ENCODE measurements around the gene TXNL4B. TPM values are rescaled to one million over a fixed set of nuclear protein-coding genes. Genes with fewer than 3 reads are reported as not detected.

The TXNL4B gene
- total and polyA plus RNA-seq, 2 donors from 2014 or later, result 11.9 to 16.1 TPM

- DNase-seq (no peak), FAIRE-seq (no peak)
- Histone ChIP-seq H3K27me3 (ENCODE audit: control insufficient read depth, insufficient read depth, low read length) (no peaks in the 10 kb centered on the region), H3K9ac (ENCODE audit: low read length in 3 of 3) (no peak overlapping the region), H3K27ac (ENCODE audit: low read depth in 2 of 2, low read length in 2 of 2) (no peak overlapping the region), H3K36me3 (ENCODE audit: control insufficient read depth in 2 of 3, insufficient read depth in 3 of 3, low read length in 3 of 3) (no peaks in the 10 kb centered on the region), H3K4me1 (ENCODE audit: control insufficient read depth in 2 of 3, insufficient read depth in 2 of 3, low read depth in 1 of 3, low read length in 3 of 3) (no peaks in the 10 kb centered on the region), H3K9me3 (ENCODE audit: control insufficient read depth in 2 of 3, insufficient read depth in 1 of 3, low read length in 3 of 3) (no peaks in the 10 kb centered on the region), H3K4me3 (ENCODE audit: low read length in 3 of 3) (no peak overlapping the region)
- intact Hi-C loops (cut with DNase I), result no loop called here
- TF ChIP-seq CTCF (IDR thresholded peaks at IDR 0.05; ENCODE audit: borderline replicate concordance, extremely low read depth, insufficient read depth), result no peak
Measured at GRCh38 chr16:72132726-72133125, 39.3 kb upstream of the TXNL4B start.

- H3K9ac ChIP-seq (ENCODE audit: low read length in 3 of 3), result no peak overlapping the region
- no peaks in the 10 kb centered on the region for H3K27me3 ChIP-seq (ENCODE audit: control insufficient read depth, insufficient read depth, low read length)
- DNase-seq, result peak in 1 of 5 donors; percentile 10
- no peak overlapping the region for H3K27ac ChIP-seq (ENCODE audit: low read depth in 2 of 2, low read length in 2 of 2)
- H3K4me3 ChIP-seq (ENCODE audit: low read length in 3 of 3), result no peak overlapping the region
- no peaks in the 10 kb centered on the region for H3K36me3 ChIP-seq (ENCODE audit: control insufficient read depth in 2 of 3, insufficient read depth in 3 of 3, low read length in 3 of 3)
- intact Hi-C loops (cut with DNase I), result no loop called here
- no peaks in the 10 kb centered on the region for H3K9me3 ChIP-seq (ENCODE audit: control insufficient read depth in 2 of 3, insufficient read depth in 1 of 3, low read length in 3 of 3)
- no peaks in the 10 kb centered on the region for H3K4me1 ChIP-seq (ENCODE audit: control insufficient read depth in 2 of 3, insufficient read depth in 2 of 3, low read depth in 1 of 3, low read length in 3 of 3)
- TF ChIP-seq CTCF (IDR thresholded peaks at IDR 0.05; ENCODE audit: borderline replicate concordance, extremely low read depth, insufficient read depth), result no peak
- FAIRE-seq, result no peak
Measured at GRCh38 chr16:72131036-72131435, 37.6 kb upstream of the TXNL4B start.

- intact Hi-C loops (cut with DNase I), result no loop called here
- TF ChIP-seq CTCF (IDR thresholded peaks at IDR 0.05; ENCODE audit: borderline replicate concordance, extremely low read depth, insufficient read depth), result no peak
- FAIRE-seq, result no peak
- H3K4me3 ChIP-seq (ENCODE audit: low read length in 3 of 3), result no peak overlapping the region
- no peak overlapping the region for H3K9ac ChIP-seq (ENCODE audit: low read length in 3 of 3)
- H3K36me3 ChIP-seq (ENCODE audit: control insufficient read depth in 2 of 3, insufficient read depth in 3 of 3, low read length in 3 of 3), result no peaks in the 10 kb centered on the region
- H3K27me3 ChIP-seq (ENCODE audit: control insufficient read depth, insufficient read depth, low read length), result no peaks in the 10 kb centered on the region
- H3K4me1 ChIP-seq (ENCODE audit: control insufficient read depth in 2 of 3, insufficient read depth in 2 of 3, low read depth in 1 of 3, low read length in 3 of 3), result peaks cover 0 to 4% (median 3%) of the 10 kb centered on the region in 3 donors
- H3K27ac ChIP-seq (ENCODE audit: low read depth in 2 of 2, low read length in 2 of 2), result no peak overlapping the region
- H3K9me3 ChIP-seq (ENCODE audit: control insufficient read depth in 2 of 3, insufficient read depth in 1 of 3, low read length in 3 of 3), result no peaks in the 10 kb centered on the region
- no peak for DNase-seq
Measured at GRCh38 chr16:72129976-72130656, 36.7 kb upstream of the TXNL4B start.

GRCh38 chr16:72128701-72129100, 35.3 kb upstream of the TXNL4B start:
- intact Hi-C loops (cut with DNase I), result no loop called here
- DNase-seq, result no peak
- H3K27me3 ChIP-seq (ENCODE audit: control insufficient read depth, insufficient read depth, low read length), result no peaks in the 10 kb centered on the region
- H3K36me3 ChIP-seq (ENCODE audit: control insufficient read depth in 2 of 3, insufficient read depth in 3 of 3, low read length in 3 of 3), result no peaks in the 10 kb centered on the region
- H3K9me3 ChIP-seq (ENCODE audit: control insufficient read depth in 2 of 3, insufficient read depth in 1 of 3, low read length in 3 of 3), result no peaks in the 10 kb centered on the region
- FAIRE-seq, result no peak
- no peak overlapping the region for H3K27ac ChIP-seq (ENCODE audit: low read depth in 2 of 2, low read length in 2 of 2)
- H3K4me1 ChIP-seq (ENCODE audit: control insufficient read depth in 2 of 3, insufficient read depth in 2 of 3, low read depth in 1 of 3, low read length in 3 of 3), result peaks cover 0 to 10% (median 6%) of the 10 kb centered on the region in 3 donors
- H3K4me3 ChIP-seq (ENCODE audit: low read length in 3 of 3), result no peak overlapping the region
- no peak overlapping the region for H3K9ac ChIP-seq (ENCODE audit: low read length in 3 of 3)
- no peak for TF ChIP-seq CTCF (IDR thresholded peaks at IDR 0.05; ENCODE audit: borderline replicate concordance, extremely low read depth, insufficient read depth)
